Astrocyte (in vitro differentiated cells and primary cell): Measurements from ENCODE around the gene CRLF1. TPM values are rescaled to one million over a fixed set of nuclear protein-coding genes. Genes with fewer than 3 reads are reported as not detected.

Source experiments
- DNase-seq: peaks from one replicate; pipeline ENCODE4 v3.0.0-alpha.2; 2010; ENCODE audit warnings: low read depth
- FAIRE-seq: peaks from 2 replicates; lab custom pipeline; 2011; peaks lifted over from hg19 to GRCh38; lab: Jason Lieb, UNC
- H2AFZ ChIP-seq: 2 replicates; pipeline ENCODE4 v1.6.0; 2012; ENCODE audit warnings: low read depth, low read length, inconsistent platforms
- H3K27ac ChIP-seq: 2 replicates; pipeline ENCODE4 v1.5.1; 2011; ENCODE audit warnings: low read depth, low read length, inconsistent platforms
- H3K27me3 ChIP-seq: 2 replicates; pipeline ENCODE4 v1.6.0; 2011; ENCODE audit warnings: low read length, inconsistent platforms; ENCODE audit not compliant: insufficient read depth
- H3K36me3 ChIP-seq: 2 replicates; pipeline ENCODE4 v1.5.1; 2011; ENCODE audit warnings: low read length, inconsistent platforms; ENCODE audit not compliant: insufficient read depth
- H3K4me1 ChIP-seq: 2 replicates; pipeline ENCODE4 v1.5.1; 2011; ENCODE audit warnings: low read length, inconsistent platforms; ENCODE audit not compliant: insufficient read depth
- H3K4me2 ChIP-seq: 2 replicates; pipeline ENCODE4 v1.6.0; 2012; ENCODE audit warnings: low read length, inconsistent platforms
- H3K4me3 ChIP-seq: 2 replicates; pipeline ENCODE4 v1.5.1; 2011; ENCODE audit warnings: low read depth, mild to moderate bottlenecking, low read length, inconsistent platforms; ENCODE audit not compliant: insufficient read depth
- H3K79me2 ChIP-seq: 2 replicates; pipeline ENCODE4 v1.6.0; 2012; ENCODE audit warnings: mild to moderate bottlenecking, low read length, inconsistent platforms; ENCODE audit not compliant: insufficient read depth
- H3K9ac ChIP-seq: 2 replicates; pipeline ENCODE4 v1.6.0; 2012; ENCODE audit warnings: mild to moderate bottlenecking, low read length, inconsistent platforms
- H3K9me3 ChIP-seq: 2 replicates; pipeline ENCODE4 v1.5.1; 2012; ENCODE audit warnings: low read depth, mild to moderate bottlenecking, low read length, inconsistent platforms; ENCODE audit not compliant: insufficient read depth
- H4K20me1 ChIP-seq: 2 replicates; pipeline ENCODE4 v1.6.0; 2012; ENCODE audit warnings: low read length, inconsistent platforms; ENCODE audit not compliant: insufficient read depth
- H3K27ac Mint-ChIP-seq: one replicate; pipeline ENCODE4 v1.8.0; 2021; ENCODE audit warnings: mild to moderate bottlenecking, mixed read lengths; ENCODE audit not compliant: unreplicated experiment
- H3K27me3 Mint-ChIP-seq: one replicate; pipeline ENCODE4 v1.8.0; 2021; ENCODE audit warnings: low read depth, mixed read lengths; ENCODE audit not compliant: unreplicated experiment
- H3K36me3 Mint-ChIP-seq: one replicate; pipeline ENCODE4 v1.8.0; 2021; ENCODE audit warnings: low read depth, mixed read lengths; ENCODE audit not compliant: unreplicated experiment
- H3K4me1 Mint-ChIP-seq: one replicate; pipeline ENCODE4 v1.8.0; 2021; ENCODE audit warnings: low read depth, mixed read lengths; ENCODE audit not compliant: unreplicated experiment
- H3K4me3 Mint-ChIP-seq: one replicate; pipeline ENCODE4 v1.8.0; 2021; ENCODE audit warnings: mild to moderate bottlenecking, moderate library complexity, mixed read lengths; ENCODE audit not compliant: unreplicated experiment
- H3K9me3 Mint-ChIP-seq: one replicate; pipeline ENCODE4 v1.8.0; 2021; ENCODE audit warnings: mild to moderate bottlenecking, mixed read lengths; ENCODE audit not compliant: unreplicated experiment
- EZH2 ChIP-seq: IDR thresholded peaks from 2 replicates; pipeline ENCODE4 v1.6.1; 2012; ENCODE audit warnings: mild to moderate bottlenecking, low read length, inconsistent platforms; ENCODE audit not compliant: insufficient read depth
- total RNA-seq: library from RNA; stranded (reverse); gene quantifications from 2 replicates; pipeline ENCODE4 v1.2.1, GENCODE V29; 2021
- TF ChIP-seq, protein P1 (sequence below): IDR thresholded peaks from 2 replicates; pipeline ENCODE4 v1.5.1; 2011; ENCODE audit warnings: low read depth, mild to moderate bottlenecking, inconsistent platforms, low read length, moderate library complexity; ENCODE audit not compliant: insufficient read depth

CRLF1 gene
- total RNA-seq, 1 donor from 2014 or later: 18.5 TPM

DNA sequence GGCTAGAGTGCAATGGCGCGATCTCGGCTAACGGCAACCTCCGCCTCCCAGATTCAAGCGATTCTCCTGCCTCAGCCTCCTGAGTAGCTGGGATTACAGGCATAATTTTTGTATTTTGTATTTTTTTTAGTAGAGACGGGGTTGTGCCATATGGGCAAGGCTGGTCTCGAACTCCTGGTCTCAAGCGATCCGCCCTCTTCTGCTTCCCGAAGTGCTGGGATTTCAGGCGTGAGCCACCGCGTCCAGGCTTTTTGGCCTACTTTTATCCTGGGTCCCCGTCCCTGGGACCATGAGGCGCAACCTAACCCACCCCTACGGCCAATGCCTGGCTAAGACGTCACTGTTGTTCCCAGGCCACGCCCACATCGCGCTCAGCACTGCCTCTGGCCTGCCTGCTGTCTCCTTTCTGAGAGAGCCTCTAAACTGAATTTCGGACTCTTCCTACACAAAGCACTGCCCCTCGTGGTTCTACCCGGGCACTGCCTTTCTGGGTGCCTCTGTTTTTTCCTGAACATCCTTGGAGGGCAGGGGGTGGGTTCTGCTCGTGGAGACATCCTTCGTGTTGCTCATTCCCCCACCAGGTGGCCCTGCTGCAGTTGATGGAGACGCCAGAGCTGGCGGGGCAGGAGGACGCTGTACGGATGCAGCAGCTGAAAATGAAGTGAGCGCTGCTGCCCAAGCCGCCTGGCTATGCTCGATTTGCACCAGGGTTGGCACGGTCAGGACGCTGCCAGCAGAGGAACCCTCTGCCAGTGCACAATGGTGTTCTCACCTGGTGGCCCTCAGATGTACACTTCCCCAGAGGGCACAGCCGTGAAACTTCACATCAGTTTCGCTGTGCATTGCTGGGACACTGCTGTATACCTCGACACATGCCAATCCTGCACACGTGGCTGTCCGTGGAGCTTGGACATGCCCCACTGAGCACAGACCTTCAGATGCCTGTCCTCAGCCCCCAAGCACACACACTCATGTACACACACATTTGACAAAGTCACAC lies 16.0 kb downstream of the CRLF1 start:
- Mint-ChIP-seq H3K4me3 (peak overlapping the region; percentile 86), H3K9me3 (no peaks in the 10 kb centered on the region), H3K36me3 (no peaks in the 10 kb centered on the region), H3K4me1 (peaks cover 12% of the 10 kb centered on the region), H3K27ac (peak overlapping the region; percentile 81), H3K27me3 (peaks cover 2% of the 10 kb centered on the region)
- DNase-seq: peak; percentile 74
- Histone ChIP-seq H3K9me3 (no peaks in the 10 kb centered on the region), H4K20me1 (peaks cover 30% of the 10 kb centered on the region), H3K27me3 (no peaks in the 10 kb centered on the region), H3K27ac (peak overlapping the region; percentile 63), H3K4me1 (peaks cover 19% of the 10 kb centered on the region), H2AFZ (no peak overlapping the region), H3K4me3 (peak overlapping the region; percentile 74), H3K4me2 (peak overlapping the region; percentile 93), H3K79me2 (no peaks in the 10 kb centered on the region), H3K36me3 (no peaks in the 10 kb centered on the region), H3K9ac (no peak overlapping the region)
- no peak for FAIRE-seq
- no peak for TF ChIP-seq EZH2
- TF ChIP-seq, protein P1, sequence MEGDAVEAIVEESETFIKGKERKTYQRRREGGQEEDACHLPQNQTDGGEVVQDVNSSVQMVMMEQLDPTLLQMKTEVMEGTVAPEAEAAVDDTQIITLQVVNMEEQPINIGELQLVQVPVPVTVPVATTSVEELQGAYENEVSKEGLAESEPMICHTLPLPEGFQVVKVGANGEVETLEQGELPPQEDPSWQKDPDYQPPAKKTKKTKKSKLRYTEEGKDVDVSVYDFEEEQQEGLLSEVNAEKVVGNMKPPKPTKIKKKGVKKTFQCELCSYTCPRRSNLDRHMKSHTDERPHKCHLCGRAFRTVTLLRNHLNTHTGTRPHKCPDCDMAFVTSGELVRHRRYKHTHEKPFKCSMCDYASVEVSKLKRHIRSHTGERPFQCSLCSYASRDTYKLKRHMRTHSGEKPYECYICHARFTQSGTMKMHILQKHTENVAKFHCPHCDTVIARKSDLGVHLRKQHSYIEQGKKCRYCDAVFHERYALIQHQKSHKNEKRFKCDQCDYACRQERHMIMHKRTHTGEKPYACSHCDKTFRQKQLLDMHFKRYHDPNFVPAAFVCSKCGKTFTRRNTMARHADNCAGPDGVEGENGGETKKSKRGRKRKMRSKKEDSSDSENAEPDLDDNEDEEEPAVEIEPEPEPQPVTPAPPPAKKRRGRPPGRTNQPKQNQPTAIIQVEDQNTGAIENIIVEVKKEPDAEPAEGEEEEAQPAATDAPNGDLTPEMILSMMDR: peak; percentile 45

DNA sequence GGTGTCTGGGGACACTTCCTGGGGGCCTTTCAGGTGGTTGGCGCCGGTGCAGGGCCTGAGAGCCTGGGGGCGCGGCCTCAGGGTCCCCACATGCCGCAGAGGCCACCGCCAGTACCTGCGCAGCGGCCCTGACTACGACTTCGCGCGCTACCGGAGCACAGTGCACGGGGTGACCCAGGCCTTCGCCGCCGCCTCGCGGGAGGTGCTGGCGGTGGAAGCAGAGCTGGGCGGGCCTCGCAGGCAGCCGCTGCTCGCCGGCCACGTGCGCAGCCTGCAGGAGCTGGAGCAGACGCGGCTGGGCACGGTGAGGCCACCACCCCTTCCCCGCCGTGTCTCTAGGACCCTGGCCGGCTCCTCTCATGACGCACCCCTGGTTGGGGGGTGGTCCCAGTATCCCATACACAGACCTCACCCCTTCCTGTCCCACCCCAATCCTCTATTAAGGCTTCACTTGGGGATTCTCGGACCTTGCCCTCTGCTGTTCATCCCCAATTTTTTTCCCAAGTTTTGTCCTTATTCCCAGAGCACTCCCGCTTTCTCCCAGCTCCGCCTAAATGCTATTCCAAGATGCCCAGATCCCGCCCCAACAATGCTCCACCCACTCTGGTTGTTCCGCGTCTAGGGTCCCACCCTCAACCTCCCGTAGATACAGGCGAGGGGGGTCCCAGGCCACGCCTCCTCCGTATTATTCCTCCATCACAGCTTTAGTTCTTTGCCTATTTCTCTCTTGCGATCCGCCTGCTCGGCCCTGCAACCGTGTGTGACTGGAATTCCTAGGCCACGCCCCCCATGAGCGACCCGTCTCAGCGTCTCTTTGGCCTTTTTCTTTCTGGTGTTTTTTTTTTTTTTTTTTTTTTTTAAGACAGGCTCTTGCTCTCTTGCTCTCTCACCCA lies 17.0 kb downstream of the CRLF1 start:
- Mint-ChIP-seq H3K36me3 (no peaks in the 10 kb centered on the region), H3K9me3 (no peaks in the 10 kb centered on the region), H3K4me3 (peak overlapping the region; percentile 86), H3K4me1 (peaks cover 10% of the 10 kb centered on the region), H3K27ac (peak overlapping the region; percentile 84), H3K27me3 (peaks cover under 1% of the 10 kb centered on the region)
- peak overlapping the region; percentile 63 for H3K27ac ChIP-seq
- peak; percentile 46 for DNase-seq
- no peaks in the 10 kb centered on the region for H3K27me3 ChIP-seq
- TF ChIP-seq EZH2: no peak
- TF ChIP-seq, protein P1: no peak
- H4K20me1 ChIP-seq: peaks cover 30% of the 10 kb centered on the region
- peaks cover 16% of the 10 kb centered on the region for H3K4me1 ChIP-seq
- H3K4me2 ChIP-seq: peak overlapping the region; percentile 93
- no peak for FAIRE-seq
- H3K79me2 ChIP-seq: no peaks in the 10 kb centered on the region
- peak overlapping the region; percentile 73 for H2AFZ ChIP-seq
- no peaks in the 10 kb centered on the region for H3K9me3 ChIP-seq
- H3K36me3 ChIP-seq: no peaks in the 10 kb centered on the region
- peak overlapping the region; percentile 74 for H3K4me3 ChIP-seq
- peak overlapping the region; percentile 77 for H3K9ac ChIP-seq
